ENCODE measurements around the gene CTSD. TPM values are rescaled to one million over a fixed set of nuclear protein-coding genes. Genes with fewer than 3 reads are reported as not detected.

CTSD gene
- total and polyA plus RNA-seq, 2 of the 4 experiments (the other 2 are of a cell fraction): 39.8 to 166 TPM

DNA sequence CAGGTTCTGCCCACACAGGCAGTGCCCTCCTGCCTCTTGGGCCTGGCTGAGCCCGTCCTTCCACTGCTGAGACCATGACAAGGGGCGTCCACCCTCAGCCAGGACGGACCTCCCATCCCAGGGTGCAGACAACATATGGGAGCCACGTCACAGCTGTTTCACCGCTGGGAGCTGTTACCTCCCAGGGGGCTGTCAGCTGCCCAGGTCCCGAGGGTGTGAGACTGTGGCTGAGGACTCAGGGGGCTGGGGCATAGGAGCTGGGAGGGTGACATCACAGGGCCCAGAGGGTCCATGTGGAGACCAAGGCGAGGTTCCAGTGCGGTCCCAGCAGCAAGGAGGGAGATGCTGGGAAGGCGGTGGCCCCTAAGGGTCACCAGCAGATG lies 17.9 kb upstream of the CTSD start:
- TF ChIP-seq RAD21 (IDR thresholded peaks at IDR 0.05; ENCODE audit: low read length) (no peak), MXI1 (IDR thresholded peaks at IDR 0.05; ENCODE audit: borderline replicate concordance, low read depth, low read length) (no peak), FOS (IDR thresholded peaks at IDR 0.05; ENCODE audit: low read depth, low read length) (no peak), RFX5 (IDR thresholded peaks at IDR 0.05; ENCODE audit: low read depth, low read length) (no peak), CEBPB (IDR thresholded peaks at IDR 0.05; ENCODE audit: low read depth, low read length) (no peak)
- H4K5ac ChIP-seq (ENCODE audit: low read depth, low read length): no peak overlapping the region
- H2AK5ac ChIP-seq (ENCODE audit: low read depth, low read length): no peak overlapping the region
- POLR2A ChIA-PET (ENCODE audit: unreplicated experiment): no interaction called here
- no peak overlapping the region for H3K14ac ChIP-seq (replicated peaks; ENCODE audit: low read depth, low read length)
- ATAC-seq (ENCODE audit: low read depth) (no peak), DNase-seq (no peak)
- peaks cover 3% of the 10 kb centered on the region; the same call in 1 of the 2 replicates for H3K4me1 ChIP-seq (ENCODE audit: control insufficient read depth, insufficient read depth, low read length)
- H2AFZ ChIP-seq (replicated peaks; ENCODE audit: low read length, poor library complexity): peak overlapping the region; percentile 28
- no peak overlapping the region for H2BK15ac ChIP-seq (ENCODE audit: low read depth, low read length)
- no peak overlapping the region for H2BK20ac ChIP-seq (ENCODE audit: low read depth, low read length)
- no peak overlapping the region for H4K8ac ChIP-seq (ENCODE audit: low read depth in 2 of 2, low read length in 2 of 2)
- H2BK120ac ChIP-seq (ENCODE audit: low read depth, low read length): no peak overlapping the region
- no peak overlapping the region for H3K9ac ChIP-seq (ENCODE audit: low read depth, low read length)
- no peak overlapping the region for H3K4me2 ChIP-seq (ENCODE audit: low read depth, low read length)
- H3K27ac ChIP-seq (ENCODE audit: insufficient read depth, low read length): no peak overlapping the region
- no peak overlapping the region for H2BK5ac ChIP-seq (ENCODE audit: low read depth, low read length, poor library complexity, severe bottlenecking)
- no peaks in the 10 kb centered on the region; the same call in 1 of the 2 replicates for H4K20me1 ChIP-seq (ENCODE audit: insufficient read depth, low read length)
- no peaks in the 10 kb centered on the region for H3K79me1 ChIP-seq (ENCODE audit: low read depth in 1 of 2, low read length in 2 of 2)
- no peaks in the 10 kb centered on the region for H3K36me3 ChIP-seq (ENCODE audit: control insufficient read depth, insufficient read depth, low read length)
- dilution Hi-C loops (cut with HindIII; ENCODE audit: low sequenced_read_pairs, unreplicated experiment): no loop called here
- H3K9me3 ChIP-seq (ENCODE audit: control insufficient read depth, insufficient read depth, low read length): peaks cover under 1% of the 10 kb centered on the region; the same call in 1 of the 2 replicates
- peaks cover 64% of the 10 kb centered on the region for H3K27me3 ChIP-seq (ENCODE audit: control insufficient read depth, insufficient read depth, low read length)
- intact Hi-C loops (cut with micrococcal nuclease): no loop called here
- no peak overlapping the region for H3K56ac ChIP-seq (ENCODE audit: extremely low read depth, insufficient read depth, low read length)
- peak overlapping the region; percentile 52 for H2AK9ac ChIP-seq (replicated peaks; ENCODE audit: low read depth, low read length, poor library complexity)
- in situ Hi-C loops (cut with MboI; ENCODE audit: low sequenced_read_pairs): no loop called here
- H3K23ac ChIP-seq (ENCODE audit: low read depth, low read length): no peak overlapping the region
- CTCF ChIA-PET: no interaction called here
- H3K4ac ChIP-seq (ENCODE audit: low read depth, low read length): no peak overlapping the region
- no peaks in the 10 kb centered on the region for H3K9me1 ChIP-seq (ENCODE audit: insufficient read depth, low read length)
- no TSS peak for BruUV-seq (replicated peaks)
- H3K18ac ChIP-seq (ENCODE audit: low read depth, low read length): no peak overlapping the region
- no peak overlapping the region for H3K4me3 ChIP-seq (ENCODE audit: insufficient read depth, low read depth, low read length)
- 81% methylated on average over 6 of the region's 9 CpGs; no CpG with 5 or more reads in 1 of the 2 experiments for WGBS, 2 experiments (ENCODE audit: extremely low coverage in 2 of 2, insufficient read length in 1 of 2)
- H4K91ac ChIP-seq (ENCODE audit: insufficient read depth, low read depth, low read length): no peak overlapping the region

All from IMR-90 (cell line).